GM18499 (cell line): ENCODE measurements around the gene DAPP1.

Source experiments
- ATAC-seq: cut with Tn5 transposase; IDR thresholded peaks from one replicate; pipeline ENCODE4 v1.9.1; 2021; ENCODE audit warnings: moderate number of reproducible peaks; ENCODE audit not compliant: insufficient read depth, unreplicated experiment

DAPP1 gene

DNA sequence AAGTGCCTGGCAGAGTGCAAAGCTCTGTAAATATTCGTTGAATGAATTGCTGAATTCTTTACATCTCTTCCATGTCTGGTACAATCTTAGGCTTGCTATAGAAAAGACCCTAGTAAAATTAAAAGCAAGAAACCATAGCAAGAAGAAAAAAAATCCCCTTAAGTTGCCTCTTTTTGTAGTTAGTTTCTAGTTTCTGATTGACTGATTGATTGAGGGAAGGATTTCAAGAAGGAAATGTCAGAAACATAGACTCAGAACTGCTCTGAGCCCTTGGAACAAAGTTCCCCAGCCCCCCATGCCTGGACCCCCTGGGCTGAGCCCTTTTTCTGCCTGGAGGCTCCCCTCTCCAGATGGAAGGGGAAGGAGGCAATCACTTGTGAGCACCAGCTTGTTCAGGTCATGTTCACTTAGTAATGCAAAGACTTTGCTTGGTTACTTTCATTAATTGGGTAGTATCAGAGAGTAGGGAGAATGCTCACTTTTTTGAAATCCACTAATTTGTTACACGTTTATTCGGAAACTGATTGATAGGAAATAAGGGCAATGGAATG, 35.6 kb downstream of the DAPP1 start:
- ATAC-seq: no peak

DNA sequence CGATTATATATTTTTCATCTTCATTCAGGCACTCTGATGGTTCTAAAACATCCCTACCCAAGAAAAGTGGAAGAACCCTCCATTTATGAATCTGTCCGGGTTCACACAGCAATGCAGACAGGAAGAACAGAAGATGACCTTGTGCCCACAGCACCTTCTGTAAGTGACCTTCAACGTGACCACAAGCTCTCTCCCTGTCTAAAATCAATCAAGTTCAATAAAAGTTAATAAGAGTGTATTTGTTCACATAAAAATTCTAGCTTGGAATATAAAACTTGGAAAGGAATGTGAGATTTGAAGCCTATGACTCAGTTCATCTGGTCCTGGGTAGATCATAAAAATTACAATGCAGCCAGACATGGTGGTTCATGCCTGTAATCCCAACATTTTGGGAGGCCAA, 36.6 kb downstream of the DAPP1 start:
- no peak for ATAC-seq

DNA sequence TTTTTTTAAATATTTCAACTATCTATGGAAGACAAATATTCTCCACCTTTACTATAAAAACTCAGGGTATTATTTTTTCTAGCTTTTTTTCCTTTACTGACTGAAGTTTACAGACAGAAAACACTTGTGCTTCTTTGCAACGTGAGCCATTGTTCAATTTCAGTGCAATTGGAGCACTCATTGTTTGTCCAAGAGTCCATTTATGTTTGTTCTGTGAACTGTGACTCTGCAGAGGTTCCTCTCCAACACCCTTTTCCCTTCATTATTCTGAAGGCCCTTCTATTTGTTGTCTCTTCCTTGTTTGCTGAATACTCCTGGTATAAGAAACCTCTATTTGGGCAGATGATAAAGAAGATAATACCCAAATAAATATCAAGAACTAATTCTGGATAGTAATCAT, 37.4 kb downstream of the DAPP1 start:
- no peak for ATAC-seq

DNA sequence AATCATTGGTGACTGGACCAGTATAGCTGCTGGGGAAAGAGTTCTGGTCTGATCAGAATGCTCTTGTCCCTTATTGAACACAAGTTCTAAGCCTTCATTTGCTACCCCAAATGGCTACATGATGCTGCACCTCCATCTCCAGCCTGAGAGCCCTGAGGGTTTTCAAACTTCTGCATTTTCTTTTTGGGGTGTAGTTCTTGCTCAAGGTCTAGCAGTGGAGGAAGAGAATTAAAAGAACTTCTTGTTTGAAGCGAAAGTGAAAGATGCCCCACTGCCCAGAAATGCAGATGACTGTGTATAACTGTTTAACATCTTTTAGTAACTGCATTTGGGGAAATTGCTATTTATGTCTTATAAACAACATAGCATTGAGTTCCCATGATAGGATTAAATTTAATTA, 39.1 kb downstream of the DAPP1 start:
- ATAC-seq: peak; percentile 28

DNA sequence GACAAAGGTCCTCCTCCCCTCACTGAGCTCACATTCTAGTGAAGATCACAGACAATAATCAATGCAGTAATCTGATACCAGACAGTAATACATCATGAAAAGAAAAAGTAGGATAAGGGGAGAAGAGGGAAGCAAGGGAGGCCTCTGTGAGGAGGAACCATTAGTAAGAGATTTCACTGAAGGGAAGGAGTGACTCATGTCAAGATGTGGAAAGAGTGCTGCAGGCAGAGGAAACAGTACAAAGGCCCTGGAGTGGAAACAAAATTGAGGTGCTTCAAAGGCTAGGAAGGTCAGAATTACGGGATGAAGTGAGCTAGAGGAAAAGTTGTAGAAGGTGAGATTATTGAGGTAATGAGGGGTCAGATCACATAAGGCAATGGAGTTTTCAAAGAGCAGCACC, 39.5 kb downstream of the DAPP1 start:
- no peak for ATAC-seq

DNA sequence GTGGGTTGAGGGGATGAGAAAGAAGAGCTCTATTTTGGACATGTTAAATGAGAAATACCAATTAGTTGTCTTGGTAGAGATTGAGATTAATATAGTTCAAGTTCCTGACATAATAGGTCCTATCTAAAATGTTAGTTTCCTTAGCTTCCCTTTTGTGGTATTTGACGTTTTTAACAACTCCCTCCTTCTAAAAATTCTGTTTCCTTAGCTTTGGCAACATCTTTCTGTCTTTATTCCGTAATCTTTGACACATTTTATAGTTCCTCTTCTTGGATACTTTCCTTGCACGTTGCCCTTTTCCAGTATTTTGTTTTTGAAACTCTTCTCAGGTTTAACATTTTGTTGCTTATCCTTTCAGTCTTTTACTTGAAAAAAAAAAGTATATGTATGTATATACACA, 40.7 kb downstream of the DAPP1 start:
- no peak for ATAC-seq

DNA sequence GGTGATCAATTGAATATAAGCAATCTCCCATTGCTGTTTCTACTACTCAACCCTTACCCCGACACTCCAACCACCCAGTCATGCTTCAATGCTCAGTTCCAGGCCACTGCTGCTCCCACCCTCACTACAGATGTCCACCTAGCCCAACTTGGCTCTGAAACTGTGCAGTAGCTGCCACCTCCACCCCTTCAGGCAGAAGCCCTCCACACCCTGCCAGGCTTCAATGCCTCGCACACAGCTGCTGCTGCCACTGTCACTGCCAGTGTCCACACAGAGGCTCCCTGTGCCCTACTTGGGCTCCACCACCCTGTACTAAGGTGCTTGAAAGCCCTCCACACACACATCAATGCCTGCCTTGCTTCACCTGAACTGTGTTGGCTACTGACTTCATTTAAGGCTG, 43.0 kb downstream of the DAPP1 start:
- ATAC-seq: no peak

DNA sequence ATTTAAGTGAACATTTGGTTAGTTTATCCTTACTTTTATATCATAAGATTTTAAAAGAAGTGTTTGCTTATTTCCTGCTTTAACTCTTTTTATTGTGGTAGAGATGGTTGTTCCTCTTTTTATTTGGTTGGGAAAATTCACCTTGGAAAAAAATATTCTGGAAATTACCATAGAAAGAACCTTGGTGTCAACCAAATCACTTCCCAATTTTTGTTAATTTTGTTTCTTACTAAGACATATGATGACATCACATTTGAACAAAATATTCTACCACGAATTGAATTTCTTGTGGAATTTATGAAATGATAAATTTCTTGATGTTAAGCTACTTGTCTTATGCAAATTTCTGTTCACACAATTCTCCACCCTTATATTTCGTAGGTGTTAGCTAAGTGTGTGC, 43.9 kb downstream of the DAPP1 start:
- no peak for ATAC-seq

DNA sequence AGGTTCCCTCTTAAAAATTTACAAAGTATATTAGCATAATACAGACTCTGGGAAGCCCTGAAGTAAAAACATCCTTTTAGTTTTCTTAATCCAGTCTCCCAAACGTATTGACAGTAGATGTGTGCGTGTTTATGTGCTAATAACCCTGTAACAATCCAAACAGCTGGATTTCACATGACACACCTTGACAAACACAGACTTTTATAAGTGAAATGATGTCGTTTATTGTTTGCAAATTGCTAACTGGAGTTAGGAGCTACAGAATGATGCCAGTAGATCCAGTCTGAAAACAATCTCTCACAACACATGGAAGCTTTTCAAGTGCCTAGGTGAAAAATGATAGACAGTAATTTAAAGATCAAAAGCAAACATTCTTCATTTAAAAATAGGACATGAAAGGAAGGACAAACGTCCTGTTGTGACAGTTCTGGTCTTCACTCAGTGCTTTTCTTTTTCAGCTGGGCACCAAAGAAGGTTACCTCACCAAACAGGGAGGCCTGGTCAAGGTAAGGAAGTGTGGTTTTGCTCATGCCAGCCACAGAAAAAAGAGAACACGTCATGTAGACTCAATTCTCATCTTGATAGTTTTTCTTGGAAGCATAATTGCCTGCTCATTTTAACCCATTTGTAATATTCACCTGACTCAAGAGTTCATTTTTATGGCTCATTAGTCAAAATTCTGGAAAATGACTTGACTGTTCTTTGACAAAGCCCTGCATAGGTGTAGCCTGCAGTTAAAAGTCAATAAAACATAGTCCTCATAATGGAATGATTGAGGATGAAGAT, 44.7 kb downstream of the DAPP1 start:
- ATAC-seq: peak; percentile 55

DNA sequence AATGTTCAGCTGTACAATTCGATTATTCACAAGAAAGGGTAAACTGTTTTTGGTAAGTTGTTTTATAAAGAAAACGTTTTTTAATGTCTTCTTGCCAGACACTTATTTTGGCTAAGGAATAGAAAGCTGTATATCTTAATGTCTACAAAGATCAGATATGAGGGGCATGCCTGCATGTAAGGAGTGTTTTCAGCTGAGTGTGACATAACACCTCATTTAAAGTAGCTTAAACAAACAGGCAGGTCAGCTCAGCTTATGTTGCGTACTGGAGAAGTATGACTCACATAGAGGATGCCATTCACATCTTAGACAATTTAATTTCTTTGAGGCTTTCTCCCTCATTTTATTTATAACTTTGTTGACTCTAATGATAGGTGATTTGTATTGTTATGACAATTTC, 47.2 kb downstream of the DAPP1 start:
- ATAC-seq: no peak

DNA sequence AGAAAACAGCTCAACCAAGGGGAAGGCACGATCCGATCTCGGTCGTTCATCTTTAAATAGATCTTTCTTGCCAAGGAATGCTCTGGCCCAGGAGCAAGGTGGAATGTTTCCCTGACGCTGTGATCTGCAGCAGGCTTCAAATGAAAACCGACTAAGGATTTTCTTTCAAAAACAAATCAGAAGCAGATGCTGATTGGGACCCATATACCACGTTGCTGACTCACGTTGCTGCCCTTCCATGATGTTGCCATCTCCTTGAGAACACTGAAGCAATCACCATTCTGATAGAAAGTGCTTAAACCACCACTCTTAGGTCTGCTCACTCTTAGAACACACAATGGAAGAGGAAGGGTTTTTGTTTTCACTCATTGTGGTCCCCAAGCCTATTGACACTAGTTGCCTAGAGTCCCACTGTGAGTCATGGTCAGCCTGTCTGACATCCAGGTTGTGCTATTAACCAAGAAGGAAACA, 51.5 kb downstream of the DAPP1 start:
- ATAC-seq: no peak

DNA sequence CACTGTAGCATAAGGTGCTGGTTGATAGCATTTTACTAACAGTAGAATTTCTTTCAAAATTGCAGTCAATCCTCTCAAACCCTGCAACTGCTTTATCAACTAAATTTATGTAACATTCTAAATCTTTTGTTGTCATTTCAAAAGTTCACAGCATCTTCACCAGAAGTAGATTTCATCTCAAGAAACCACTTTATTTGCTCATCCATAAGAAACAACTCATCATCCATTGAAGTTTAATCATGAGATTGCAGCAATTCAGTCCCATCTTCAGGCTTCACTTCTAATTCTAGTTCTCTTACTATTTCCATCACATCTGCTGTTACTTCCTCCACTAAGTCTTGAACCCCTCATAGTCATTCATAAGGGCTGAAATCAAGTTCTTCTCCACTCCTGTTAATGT, 55.9 kb downstream of the DAPP1 start:
- no peak for ATAC-seq

DNA sequence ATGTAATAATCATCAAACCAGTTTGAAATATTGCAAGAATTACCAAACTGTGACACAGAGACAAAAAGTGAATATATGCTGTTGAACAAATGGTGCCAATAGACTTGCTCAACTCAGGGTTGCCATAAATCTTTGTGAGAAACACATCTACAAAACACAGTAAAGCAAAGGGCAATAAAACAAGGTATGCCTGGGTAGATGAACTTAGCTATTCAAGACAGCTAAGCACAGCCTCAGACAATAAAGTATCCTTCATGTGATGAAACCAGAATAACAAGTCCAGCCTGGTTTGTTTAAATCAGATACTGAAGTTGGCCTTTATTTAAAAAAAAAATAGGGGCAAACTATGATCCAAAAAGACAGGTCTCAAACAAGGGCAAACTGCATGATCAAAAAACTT, 58.4 kb downstream of the DAPP1 start:
- ATAC-seq: no peak

DNA sequence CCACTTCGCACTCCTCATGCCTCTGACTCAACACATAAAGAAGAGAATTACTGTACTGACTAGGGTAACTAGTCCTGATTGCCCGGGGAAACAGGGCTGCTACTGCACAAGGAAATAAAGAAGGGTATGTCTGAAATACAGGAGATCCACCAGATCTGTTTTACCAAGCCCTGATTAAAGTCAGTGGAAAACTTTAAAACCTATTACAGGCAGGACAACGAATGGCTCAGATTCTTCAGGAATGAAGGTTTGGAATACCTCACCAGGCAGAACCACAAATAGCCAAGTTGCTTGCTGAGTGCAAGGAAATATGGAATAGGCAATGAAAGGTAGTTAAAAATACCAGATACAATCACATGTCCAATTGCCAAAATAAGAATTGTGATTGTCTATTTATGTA, 60.3 kb downstream of the DAPP1 start:
- ATAC-seq: no peak

DNA sequence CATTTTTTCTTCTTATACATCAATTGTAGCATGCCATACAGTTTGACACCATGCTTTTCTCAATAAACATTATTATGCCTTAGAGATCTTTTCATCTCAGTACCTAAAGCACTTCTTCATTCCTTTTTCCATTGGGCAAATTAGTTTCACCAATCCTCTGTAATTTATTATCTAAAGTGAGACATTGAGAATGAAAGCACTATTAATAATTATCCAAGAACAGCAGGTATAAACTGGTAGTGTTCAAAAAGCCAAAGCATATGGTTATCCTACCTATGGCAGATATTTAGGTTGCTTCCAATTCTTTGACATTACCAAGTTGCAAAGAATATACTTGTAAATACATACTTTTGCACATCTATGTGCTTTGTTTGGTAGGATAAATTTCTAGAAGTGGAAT, 62.0 kb downstream of the DAPP1 start:
- ATAC-seq: no peak

DNA sequence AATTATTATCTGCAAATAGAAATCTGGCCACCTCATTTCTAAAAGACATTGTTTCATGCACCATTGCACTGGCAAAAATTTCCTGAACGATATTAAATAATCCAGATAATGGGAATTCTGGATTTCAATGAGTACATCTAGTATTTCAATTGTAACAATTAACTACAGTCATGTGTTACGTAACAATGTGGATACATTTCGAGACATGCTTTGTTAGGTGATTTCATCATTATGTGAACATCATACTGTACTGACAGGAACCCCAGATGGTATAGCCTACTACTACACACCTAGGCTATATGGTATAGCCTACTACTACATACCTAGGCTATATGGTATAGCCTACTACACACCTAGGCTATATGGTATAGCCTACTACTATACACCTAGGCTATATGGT, 62.8 kb downstream of the DAPP1 start:
- ATAC-seq: no peak

DNA sequence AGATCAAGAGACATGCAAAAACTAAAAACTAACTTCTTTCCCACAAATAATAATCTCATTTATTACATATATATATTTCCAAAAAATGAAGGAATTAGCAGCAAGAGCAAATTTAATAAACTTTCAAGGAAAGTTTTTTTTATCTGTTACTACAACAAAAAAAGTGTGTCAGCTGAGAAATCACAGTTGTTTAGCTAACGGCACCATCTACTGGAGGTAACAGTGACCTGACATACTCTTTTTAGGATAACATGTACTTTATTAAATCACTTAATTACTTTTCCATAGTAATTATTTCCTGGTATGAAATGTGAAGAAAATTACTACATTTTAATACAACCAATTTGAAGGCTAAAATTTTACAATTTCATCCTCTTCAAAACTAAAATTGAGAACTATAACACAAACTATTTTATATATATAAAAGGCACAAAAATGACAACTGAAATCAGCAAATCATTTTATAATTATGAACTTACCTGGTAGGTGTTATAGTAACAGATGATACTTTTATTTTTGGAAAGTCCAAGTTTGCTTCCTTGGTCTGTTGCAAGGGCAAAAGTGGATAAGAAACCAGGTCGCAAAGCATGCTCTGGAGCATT, 68.5 kb downstream of the DAPP1 start:
- ATAC-seq: no peak

DNA sequence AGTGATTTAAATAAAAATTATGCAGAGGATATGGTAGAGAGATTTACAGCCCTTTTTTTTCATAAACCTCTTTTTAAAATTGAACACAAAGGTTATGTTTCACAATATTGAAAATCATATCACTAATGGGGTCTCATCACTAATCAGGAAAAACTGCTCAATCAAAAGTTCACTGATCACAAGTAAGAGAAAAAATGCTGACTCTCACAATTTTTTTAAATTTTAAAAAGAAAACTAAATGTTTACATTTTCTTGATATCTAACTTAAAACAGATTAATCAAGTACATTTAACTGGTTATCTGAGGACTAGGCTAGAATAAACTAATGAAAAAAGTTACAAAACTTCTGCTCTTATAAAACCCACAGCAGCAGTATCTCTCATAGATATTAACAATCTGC, 69.1 kb downstream of the DAPP1 start:
- no peak for ATAC-seq

DNA sequence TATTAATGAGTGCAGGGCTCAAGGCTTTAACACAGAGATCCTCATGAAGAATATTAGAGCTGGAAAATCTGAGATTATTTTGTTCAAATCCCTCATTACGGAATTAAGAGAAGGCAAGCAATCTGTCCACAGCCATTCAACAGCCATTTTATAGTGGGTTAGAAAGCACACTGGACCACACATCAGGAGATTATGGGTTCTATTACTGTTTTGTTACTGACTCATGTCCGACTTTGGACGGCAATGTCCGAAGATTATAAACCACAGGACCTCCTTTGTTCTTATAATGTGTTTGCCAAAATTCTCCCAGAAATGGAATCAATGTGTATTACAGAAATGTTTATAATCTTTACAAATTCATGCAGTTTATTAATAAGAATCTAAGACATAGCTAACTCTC, 69.5 kb downstream of the DAPP1 start:
- ATAC-seq: no peak

DNA sequence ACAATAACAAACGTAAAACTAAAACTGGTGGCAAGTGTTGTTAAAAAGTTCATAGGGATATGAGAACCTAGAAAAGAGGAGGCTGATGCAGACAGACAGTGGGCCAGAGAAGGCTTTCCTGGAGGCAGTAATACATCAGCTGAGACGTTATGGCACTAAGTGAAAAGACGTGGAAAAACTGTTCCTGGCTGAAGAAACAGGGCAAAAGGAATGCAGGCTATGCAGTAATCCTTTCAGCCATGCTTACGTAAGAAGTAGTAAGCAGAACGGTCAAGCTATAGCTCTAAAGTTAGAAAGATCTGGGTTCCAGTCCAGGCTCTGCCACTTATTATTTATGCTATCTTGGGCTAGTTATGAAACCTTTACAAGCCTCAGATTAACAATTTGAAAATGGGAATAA, 71.2 kb downstream of the DAPP1 start:
- ATAC-seq: no peak

DNA sequence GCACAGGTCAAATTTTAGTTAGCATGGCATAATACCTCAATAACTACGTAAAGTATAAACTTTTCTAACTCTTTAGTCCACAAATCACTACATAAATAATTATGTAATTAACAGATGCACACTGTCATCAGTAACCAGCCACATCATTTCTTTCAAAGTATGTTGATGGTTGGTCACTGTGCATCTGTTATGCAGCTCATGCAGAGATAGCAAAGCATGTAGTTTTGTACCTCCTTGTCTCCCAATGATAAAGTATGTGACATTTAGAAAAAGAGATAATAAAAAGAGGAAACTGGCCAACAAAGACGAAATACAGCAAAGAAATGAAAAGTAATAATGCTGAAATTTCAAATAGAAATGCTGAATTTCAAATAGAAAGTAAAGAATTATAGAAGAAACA, 74.7 kb downstream of the DAPP1 start:
- ATAC-seq: no peak

DNA sequence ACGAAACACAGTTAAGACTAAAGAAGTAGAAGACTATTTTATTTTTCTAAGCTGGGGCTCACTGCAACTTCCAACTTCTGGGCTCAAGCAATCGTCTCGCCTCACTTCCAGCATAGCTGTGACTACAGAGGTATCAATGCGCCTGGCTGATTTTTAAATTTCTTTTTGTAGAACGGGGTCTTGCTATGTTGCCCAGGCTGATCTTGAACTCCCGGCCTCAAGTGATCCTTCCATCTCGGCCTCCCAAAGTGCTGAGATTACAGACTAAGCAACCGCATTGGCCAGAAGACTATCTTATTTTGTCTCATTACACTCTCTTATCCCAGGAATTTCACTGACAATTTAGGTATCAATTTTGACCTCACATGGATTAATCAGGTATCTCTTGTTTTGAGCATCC, 76.4 kb downstream of the DAPP1 start:
- no peak for ATAC-seq
